GM08714 (cell line): ENCODE results near the gene IRS1.

Experiments used
- H3K4me3 ChIP-seq: fragments of 200-500 bp; sonication (Bioruptor generic); 2 replicates; pipeline ENCODE4 v1.5.1; 2014; ENCODE audit warnings: mild to moderate bottlenecking, low read length, inconsistent platforms
- ZNF274 ChIP-seq: IDR thresholded peaks from 2 replicates; pipeline ENCODE4 v1.6.1; 2012; ENCODE audit warnings: mild to moderate bottlenecking, low read depth, low read length

The IRS1 gene

DNA sequence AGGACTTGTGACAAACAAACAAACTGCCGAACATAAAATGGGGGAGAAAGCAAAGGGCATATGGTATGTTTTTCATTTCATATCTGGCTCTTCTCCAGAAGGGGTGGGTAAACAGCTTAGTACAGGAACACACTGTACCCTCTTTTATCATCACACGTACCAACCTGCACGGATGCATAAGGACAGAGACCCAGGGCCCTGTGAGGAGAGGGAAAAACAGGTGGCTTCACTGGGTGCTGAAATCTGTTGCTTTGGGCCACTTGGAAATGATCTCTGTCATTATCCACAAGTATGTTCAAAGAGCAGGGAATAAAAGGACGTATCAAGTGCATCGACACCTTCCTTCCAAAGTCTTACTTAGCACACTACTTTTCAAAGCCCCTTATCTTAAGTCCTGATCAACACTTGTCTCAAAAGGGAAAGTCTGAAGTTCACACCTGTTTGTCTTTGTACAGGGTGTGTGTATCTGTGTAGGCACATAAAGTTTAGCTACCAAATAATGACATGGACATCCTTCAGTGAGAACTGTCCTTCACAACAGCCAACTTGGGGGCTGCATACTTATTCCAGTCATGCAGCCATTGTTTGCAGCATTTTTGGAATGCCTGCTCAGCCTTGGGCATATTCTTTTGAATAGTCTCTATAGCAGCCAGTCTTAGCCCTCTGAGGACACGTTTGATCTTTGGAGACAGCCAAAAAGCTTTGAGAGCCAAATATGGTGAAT, 60.6 kb downstream of the IRS1 start:
- no peak for TF ChIP-seq ZNF274
- H3K4me3 ChIP-seq = no peak overlapping the region

- H3K4me3 ChIP-seq = no peak overlapping the region
- no peak for TF ChIP-seq ZNF274
Observed at GRCh38 chr2:226738191-226738820, 61.3 kb downstream of the IRS1 start.

DNA sequence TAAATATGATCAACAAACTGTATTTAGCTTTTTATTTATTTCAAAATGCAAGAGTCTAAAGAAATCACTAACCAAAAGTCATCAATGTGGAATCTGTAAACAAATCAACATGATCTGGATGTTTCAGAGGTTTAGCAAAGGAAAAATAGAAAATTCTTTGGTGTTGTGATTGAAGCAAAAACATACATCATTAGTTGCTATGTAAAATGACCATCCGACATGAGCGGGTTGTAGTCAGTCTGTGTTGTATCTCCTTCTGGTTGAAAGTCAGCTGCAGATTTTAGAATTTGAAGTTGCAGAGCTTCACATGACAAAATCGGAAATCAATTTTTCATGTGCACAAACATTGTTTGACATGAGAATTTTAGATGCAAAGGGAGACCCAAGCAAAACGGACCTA, 63.2 kb downstream of the IRS1 start:
- H3K4me3 ChIP-seq = no peak overlapping the region
- TF ChIP-seq ZNF274 = no peak

GRCh38 chr2:226733927-226734564, 65.6 kb downstream of the IRS1 start:
- TF ChIP-seq ZNF274 = no peak
- H3K4me3 ChIP-seq = no peak overlapping the region

DNA sequence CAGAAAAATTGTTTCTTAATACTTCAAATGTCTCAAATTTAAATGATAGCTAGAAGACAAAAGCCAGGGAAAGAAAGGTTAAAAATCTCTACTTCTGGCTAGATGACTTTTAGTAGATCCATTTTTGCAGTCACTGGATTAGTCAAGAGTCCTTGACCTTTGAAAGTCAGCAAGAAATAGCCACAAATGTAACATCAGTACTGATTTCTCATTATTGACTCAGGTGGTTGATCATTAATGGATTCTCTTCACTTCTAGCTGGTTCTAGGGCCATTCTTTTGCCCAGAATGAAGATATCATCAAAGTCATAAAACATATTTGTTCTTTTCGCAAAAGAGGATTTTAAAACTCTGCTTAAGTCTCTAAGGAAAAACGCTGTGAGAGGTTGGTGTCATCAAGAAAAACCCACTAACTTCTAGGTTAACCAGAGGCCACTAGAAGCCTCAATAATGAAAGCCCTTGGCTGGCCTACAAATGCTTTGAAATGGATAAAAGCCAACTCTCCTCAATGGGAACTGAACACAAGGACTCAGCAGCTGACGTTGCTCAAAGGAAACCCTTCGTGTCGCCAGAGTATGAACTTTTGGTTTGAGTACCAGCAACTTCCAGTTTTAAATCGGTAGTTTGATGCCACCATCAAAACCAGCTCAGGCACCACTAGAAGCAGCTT, 66.3 kb downstream of the IRS1 start:
- H3K4me3 ChIP-seq = no peak overlapping the region
- TF ChIP-seq ZNF274 = no peak

DNA sequence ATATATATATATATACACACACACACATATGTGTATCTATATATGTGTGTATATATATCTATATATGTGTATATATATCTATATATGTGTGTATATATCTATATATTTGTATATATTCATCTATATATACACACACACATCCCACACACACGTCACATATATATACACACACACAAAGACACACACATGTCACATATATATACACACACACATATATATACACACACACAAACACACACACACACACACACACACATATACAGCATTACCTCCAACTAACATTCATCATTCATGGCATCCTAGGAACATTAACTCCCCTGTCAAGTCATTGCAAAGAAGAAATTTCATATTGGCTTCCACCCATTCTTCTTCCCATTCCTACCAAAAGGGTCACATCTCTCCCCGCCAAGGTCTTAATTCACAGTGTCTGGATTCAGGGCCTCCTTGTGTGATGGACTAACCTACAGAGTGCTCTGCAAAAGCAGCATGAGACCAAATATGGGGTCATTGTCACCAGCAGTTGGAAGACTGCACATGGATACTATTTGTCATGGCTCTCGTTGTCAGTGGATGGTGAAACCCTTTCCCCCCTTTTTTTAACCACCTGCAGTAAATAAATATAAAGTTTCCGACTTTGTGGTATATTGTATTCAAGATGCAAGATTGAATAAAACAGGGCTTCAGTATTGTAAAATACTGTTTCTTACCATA, 67.0 kb downstream of the IRS1 start:
- TF ChIP-seq ZNF274 = no peak
- no peak overlapping the region for H3K4me3 ChIP-seq

GRCh38 chr2:226730481-226730880, 69.1 kb downstream of the IRS1 start:
- no peak for TF ChIP-seq ZNF274
- no peak overlapping the region for H3K4me3 ChIP-seq

DNA sequence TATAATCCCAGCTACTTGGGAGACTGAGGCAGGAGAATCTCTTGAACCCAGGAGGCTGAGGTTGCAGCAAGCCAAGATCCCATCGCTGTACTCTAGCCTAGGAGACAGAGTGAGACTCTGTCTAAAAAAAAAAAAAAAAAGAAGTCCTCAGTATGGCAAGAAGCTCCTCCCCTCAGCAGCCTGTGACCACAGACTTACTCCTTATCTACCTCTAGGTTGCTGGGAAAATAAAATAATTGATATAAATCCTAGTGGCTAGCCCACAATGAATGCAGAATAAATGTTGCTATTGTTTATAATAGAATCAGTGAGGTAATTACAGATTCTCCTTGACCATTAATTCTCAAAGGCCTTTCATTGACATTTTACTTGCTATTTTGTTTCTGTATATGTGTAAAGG, 70.6 kb downstream of the IRS1 start:
- TF ChIP-seq ZNF274 = no peak
- no peak overlapping the region for H3K4me3 ChIP-seq

- H3K4me3 ChIP-seq = no peak overlapping the region
- no peak for TF ChIP-seq ZNF274
Observed at GRCh38 chr2:226727251-226727650, 72.4 kb downstream of the IRS1 start.

- TF ChIP-seq ZNF274 = no peak
- no peak overlapping the region for H3K4me3 ChIP-seq
Observed at GRCh38 chr2:226726546-226726945, 73.1 kb downstream of the IRS1 start.

- no peak for TF ChIP-seq ZNF274
- H3K4me3 ChIP-seq = no peak overlapping the region
Observed at GRCh38 chr2:226725126-226725860, 74.3 kb downstream of the IRS1 start.

DNA sequence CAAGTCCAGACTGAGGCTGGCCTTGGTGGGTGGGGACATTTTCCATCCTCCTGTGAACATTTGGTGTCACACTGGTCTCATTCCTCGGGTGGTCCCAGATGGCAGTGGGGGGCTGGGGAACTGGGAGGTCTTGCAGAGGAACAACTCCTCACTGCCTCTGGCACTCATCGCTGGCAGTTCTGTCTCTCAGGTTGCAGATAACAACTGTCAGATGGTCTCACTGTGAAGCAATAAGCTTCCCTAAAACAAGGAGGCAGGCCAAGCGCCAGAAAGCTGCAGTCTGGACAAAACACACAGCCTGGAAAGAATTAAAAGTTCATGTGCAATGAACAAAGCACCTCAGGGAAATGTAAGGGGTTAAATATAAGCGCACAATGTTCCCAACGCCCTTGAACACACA, 78.1 kb downstream of the IRS1 start:
- TF ChIP-seq ZNF274 = no peak
- no peak overlapping the region for H3K4me3 ChIP-seq

GRCh38 chr2:226720948-226721347, 78.7 kb downstream of the IRS1 start:
- TF ChIP-seq ZNF274 = no peak
- H3K4me3 ChIP-seq = no peak overlapping the region
